Measurements from ENCODE around the gene PTPRK.

The PTPRK gene

DNA sequence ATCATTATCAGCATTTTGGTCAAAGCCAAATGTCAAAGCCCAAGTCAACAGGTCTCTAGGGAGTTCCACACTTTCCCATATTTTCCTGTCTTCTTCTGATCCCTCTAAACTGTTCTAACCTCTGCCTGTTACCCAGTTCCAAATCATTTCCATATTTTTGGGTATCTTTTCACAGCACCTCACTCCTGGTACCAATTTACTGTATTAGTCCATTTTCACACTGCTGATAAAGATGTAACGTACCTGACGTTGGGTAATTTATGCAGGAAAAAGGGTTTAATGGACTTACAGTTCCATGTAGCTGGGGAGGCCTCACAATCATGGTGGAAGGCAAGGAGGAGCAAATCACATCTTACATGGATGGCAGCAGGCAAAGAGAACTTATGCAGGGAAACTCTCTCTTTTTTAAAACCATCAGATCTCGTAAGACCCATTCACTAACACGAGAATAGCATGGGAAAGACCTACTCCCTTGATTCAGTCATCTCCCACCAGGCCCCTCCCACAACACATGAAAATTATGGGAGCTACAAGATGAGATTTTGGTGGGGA, 143.4 kb downstream of the PTPRK start:
- DNase-seq = no peak

- no peak for DNase-seq
These were observed 149.3 kb downstream of the PTPRK start for GRCh38 chr6:128371136-128371535.

DNA sequence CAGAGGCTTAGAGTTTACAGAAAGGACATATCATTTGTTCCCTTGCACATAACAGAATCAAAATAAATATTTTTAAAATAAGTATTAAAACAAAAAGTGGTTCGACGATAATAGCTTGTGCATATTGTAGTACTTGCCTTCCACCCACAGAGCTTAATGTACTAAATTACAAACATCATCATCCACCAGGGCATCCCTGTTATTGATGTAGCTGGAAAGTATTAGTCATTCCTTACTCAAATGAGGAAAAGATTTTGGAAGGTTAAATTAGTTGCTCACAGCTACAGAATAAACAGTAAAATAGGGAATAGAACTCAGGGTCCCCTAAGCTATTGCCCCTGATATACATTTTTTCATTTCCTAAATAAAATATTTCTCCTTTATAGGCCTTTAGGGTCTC, 150.3 kb downstream of the PTPRK start:
- no peak for DNase-seq

DNA sequence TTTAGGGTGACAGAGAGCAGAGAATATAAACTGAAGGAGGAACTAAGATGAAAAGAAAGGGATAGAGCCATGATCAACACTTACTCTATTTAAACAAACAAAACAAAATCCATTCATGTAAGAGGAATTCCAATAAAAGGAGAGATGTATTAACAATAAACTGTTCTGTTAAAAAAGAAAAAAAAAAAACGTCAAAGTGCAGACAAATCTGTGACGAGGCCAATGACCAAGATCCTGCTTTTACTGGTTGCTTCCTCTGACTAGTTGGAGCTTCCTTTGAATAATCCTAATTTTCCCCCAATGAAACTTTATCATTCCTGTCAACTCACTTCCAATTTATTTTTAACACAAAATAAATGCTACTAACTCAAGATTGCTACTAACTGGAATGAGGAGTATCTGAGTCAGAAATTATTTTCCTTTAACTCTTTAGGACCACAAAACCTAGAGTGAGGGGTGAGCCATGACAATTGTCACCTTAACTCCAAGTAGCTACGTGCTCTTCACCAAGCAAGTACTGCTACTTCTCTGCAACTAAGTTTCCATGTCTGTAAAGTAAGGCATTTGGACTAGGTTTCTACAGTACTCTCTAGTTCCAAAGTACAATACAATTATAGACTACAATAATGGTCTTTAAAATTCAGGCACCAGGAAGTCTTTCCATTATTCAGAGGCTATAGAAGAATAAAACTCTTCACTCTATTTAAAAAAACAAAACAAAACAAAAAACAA, 152.0 kb downstream of the PTPRK start:
- no peak for DNase-seq

DNA sequence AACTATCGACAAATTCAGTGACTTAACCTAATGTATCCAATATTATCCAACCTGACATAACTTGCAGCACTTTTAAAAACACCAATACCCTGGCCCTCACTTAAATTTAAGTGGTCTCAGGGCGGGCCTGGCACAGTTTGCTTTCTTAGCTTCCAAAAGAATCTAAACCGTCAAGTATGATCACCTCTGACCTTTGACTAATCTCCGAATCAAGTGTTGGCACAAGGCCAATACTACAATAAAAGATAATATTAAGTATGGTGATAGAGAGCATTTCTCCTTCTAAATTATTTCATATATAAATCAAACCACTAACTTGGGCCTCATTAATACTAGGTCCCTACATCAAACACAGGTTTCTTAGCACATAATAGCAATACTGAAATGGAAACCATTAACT, 153.0 kb downstream of the PTPRK start:
- DNase-seq = no peak

DNA sequence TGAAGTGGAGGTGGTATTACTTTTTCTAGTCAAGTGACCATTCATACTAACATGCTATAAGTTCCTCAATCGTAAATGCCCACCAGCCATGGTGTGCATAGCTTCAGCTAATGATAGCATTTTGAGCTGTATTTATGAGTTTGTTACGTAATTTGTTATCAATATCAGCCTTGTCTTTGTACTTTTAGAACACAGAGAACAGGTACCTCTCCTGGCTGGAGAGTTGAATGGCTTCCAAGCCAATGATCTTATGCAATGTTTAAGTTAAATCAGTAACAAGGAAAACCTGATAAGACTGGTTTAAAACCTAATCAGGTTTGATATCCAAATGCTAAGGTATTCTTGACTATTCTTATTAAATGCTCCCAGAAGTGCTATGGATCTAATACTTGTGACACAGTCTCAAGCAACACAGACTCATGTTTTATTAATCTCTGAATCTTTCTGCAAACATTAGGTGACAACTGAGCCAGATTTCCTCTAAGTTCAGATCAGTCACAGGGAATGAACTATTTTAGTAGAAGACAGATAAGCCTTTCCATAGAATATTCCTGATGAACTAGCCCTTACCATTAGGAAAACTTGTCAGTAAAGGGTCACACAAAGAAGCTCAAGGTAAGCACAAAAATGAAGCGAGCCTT, 154.8 kb downstream of the PTPRK start:
- DNase-seq = no peak

DNA sequence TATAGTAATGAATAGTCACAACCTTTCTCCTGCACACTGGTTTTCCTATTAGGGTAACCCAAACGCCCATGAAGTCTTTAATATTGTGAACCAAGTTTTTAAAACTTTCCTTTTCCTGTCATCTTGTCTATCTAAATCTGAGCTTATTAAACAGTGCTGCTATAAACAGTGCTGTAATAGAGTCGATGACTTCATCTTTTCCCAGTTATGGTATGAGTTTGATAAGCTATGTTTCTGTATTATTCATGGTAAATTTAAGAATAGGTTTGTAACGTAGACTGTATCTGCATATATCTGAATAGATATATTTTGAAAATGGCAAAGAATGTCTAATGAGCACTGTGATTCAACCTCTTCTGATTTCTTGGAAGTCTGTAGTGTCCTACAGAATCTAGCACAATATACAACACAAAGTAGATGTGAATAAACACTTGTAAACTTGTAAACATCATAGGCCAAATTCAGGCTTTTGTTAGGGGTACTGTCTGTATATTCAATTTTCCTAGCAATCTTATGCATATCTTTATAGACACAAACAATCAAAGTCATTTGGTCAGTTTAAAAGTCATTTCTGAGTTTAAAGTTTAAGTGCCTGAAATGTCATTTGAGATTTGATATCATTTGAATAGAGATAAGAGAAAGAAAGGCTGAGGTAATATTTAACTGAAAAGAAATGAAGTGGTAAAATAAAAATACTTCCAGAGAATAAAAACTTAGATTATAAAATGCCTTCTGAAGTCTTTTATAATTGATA, 155.5 kb downstream of the PTPRK start:
- no peak for DNase-seq

DNA sequence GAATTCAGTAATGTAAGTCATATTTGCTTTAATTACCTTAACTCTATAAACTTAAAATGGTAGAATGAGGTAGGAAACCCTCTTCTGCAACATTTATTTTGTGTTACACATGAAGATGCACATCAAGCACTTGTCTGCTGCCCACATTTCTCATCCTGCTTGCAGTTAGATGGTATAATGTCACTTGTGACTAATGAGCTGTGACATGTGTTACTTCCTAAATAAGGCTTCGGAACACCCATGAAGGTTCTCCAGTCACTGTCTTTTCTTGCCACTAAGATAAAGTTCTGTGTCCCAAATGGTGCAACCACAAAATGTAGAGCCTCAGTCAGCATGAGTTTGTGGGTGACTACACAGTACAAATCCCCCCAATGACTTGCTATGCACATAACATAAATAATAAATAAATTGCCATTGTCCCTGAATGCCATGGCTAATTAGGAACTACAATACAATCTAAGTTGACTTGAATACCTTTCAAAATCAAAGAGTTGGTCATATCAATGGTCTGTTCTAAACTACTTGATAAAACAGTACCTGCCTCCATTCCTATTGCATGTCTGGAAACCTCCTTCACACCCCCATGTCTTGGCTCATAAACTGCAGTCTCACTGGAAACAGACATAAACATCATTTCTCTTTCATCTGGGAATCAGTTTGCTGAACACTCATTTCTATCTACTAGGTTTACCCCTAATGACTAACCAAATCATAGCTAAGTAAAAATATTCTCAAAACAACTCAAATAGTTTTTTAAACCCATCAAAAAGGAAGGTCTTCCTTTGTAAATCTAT, 157.2 kb downstream of the PTPRK start:
- no peak for DNase-seq

GRCh38 chr6:128361378-128361777, 159.0 kb downstream of the PTPRK start:
- no peak for DNase-seq

DNA sequence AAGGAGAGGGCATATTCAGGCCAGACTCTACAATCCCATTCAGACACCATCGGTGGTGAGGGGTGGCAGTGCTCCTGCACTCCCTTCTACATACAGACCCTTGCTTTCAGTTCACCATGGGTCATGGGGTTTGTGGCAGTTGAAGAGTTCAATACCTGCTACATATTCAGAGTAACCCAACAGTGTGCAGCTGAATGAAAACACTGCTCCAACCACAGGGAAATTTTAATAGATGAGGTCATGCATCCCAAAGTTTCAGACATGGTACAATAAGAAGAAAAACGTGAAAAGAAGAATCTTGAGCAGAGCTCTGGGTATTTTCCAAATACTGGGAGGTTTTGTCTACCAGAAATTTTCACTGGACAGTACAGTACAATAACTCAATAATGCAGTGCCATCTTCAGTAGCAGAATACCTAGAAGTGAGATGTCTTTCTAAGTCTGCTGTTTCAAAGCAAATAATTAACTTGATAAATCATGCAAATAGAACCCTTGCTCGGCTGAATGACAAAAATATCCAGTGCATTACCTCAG, 162.1 kb downstream of the PTPRK start:
- no peak for DNase-seq

- DNase-seq = no peak
These were observed 162.8 kb downstream of the PTPRK start for GRCh38 chr6:128357392-128358130.

DNA sequence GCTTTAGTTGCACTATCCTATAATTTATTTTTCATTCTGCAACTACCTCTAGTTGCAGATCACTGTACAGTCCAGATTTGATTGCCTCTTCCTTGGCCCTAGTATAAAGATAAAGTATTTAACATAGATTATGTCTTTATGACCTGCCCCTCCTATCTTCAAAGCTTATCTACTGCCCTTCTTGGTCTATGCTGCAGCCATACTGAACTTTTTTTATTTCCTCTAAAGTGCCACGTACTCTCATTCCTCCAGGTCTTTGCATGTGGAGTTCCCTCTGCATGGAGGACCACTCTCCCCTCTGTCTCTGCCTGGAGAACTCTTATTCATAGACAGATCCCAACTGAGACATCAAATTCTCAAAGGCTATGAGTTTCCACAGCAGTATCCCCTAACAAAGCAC, 168.0 kb downstream of the PTPRK start:
- DNase-seq = no peak

DNA sequence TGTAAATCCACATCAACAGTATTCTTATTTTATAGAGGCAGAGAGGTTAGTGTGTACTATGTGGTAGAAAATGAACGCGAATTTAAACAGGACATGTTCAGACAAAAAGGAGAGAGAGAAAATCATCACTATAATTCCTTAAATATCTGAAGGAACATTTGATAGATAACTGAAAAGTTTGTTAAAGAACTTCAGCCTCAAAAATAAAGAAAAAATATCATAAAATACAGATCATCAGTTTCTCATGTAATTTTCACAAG, 169.2 kb downstream of the PTPRK start:
- DNase-seq = no peak

DNA sequence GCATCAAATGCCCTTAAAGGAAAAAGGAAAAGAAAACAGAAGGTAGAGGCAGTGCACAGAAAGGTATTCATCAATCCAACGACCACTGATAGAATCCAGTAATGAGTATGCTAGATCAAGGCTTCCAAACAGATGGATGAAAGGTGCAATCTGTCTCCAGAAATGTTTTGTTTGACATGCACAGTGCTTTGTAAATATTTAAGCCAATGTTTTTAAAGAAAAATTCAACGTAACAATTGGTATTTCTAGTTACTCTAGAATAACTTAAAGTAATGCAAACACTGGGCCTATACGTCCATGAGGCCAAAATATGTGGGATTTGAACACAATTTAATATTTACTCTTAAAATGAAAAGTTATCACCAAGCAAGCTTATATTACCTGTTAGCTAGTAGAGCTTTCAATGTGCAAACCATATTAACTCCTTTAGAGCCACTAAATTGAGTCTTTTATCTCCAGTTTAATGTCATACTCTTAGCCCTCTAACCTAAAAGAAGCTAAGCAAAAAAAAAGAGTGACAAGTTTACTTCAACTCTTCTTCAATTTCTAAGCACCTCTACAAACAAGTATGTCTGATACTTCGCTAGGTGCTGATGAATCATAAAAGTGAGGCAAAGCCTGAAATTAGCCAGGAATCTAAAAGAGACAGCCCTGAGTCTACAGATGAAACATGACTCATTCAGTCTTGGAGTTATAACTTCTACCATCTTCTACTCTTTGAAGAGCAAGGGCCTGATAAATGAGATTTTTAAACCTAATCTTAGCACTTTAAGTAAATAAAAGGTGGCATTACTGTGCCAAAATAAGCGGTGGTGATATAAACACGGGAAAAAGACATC, 169.8 kb downstream of the PTPRK start:
- DNase-seq = no peak

DNA sequence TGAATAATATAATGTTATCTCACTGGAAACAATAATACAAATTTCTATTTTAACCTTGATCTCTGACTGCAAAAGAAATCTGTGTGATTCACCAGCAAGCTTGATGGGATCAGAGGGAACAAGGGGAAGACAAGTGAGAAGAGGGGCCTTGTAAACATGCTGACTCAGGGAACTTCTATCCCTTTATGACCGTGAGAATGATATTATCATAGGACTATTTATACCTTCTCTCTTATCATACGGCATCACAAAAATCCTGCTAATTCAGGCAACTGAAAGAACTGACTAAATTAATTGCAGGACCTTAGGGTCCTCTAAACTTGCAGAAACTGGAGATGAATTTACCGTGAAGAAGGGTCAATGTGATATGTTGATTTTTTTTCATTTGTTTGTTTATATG, 173.3 kb downstream of the PTPRK start:
- DNase-seq = no peak

DNA sequence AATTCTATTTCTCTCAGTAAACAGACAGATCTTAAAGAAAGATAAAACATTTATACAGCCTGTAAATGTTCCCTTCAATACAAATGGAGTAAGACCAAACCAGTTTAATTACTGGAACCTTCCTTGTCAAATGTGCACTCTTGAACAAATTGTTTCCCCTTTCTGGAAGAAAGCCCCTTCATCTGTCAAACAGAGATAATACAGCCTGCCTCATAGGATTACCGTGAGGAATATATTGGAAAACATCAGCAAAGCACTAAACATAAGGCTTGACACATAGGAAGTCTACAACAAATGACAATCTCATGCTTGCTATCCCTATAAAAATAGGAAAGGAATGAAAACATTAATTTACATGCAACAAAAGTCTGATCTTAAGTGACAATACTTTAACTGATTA, 173.8 kb downstream of the PTPRK start:
- DNase-seq = no peak

DNA sequence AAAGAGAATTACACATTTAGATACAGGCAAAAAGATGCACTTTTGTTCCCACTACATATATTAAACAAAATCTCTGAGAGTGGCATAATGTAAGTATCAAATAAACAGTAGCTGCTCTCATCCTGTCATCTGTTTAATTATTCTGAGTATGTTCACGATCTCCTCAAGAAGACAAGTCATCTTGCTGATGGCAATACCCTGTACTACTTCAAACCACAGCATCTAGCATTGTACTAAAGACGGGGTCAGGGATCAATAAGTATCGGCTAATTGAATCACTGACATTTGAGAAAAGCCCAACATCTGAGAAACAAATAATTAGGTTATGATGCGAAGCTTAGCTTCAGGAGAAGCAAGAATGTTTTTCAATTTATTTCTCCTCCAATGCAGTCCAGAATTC, 175.1 kb downstream of the PTPRK start:
- DNase-seq = no peak

GRCh38 chr6:128343706-128344105, 176.7 kb downstream of the PTPRK start:
- no peak for DNase-seq

DNA sequence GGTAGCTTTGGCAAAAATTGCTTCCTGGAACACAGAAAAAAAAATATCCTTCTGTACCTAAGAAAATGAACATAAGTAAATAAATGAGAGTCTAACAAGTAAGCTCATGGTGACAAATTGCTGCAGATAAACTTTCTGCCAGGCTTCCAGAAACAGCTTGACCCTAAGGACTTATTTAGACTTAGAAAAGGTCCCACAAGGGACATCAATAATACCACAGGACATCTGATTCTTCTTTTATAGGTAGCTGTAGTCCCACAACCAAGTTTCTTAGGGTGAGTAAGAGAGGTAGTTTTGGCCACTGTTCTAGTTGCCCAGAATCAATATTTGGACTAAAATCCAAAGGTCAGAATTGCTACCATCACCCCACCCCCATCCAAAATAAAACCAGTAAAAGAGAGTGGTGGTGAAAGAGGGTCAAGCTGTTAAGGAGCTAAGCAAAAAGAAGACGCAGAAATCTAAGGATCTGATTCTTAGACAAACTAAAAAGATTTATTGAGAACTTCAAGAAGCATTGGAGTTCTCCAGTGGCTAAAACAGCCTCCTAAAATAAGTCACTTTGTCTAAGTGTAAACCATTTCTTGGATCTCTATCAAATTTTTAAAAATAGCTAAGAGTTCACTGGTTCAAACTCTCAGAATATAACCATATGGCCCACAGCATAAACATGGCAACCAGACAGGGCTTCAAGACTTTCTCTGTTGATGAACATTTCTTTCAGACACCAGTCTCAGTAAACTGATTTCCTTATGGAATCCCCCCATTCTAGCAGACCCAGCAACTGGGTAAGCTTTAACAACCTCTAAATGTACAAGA, 180.6 kb downstream of the PTPRK start:
- DNase-seq = no peak

DNA sequence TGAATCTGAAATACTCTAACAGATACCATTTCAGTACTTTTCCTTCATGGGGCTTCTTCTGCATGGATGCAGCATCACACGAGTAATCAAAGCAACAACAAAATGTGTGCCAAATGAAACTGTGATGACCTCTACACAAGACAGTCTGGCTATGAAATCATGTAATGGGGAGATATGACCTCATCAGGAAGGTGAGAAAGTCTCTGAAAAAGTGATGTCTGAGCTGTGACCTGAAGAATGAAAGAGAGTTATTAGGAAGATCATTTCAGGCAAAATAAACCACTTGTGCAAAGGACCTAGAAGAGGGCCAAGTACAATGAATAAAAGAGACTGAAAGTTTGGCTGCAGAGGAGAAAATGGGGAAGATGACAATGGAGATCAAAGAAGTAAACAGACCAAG, 182.8 kb downstream of the PTPRK start:
- DNase-seq = no peak
